ENCODE data around the gene KCNN1. TPM values are rescaled to one million over a fixed set of nuclear protein-coding genes. Genes with fewer than 3 reads are reported as not detected.

KCNN1 gene
- total and polyA plus RNA-seq, 2 of the 13 experiments (the other 11 are each of a cell fraction or from before 2014, with no cell fraction given), result 0.04 TPM; not detected in 1

GRCh38 chr19:17932485-17933338, 34.2 kb upstream of the KCNN1 start, which contains the start of gene CCDC124 (continued):
- TF ChIP-seq HDAC6 (IDR thresholded peaks at IDR 0.05; ENCODE audit: low read depth, low read length) (no peak), PAXIP1 (CRISPR knock-in tag; conservative IDR thresholded peaks at IDR 0.05) (0 out of 2 replicates have a peak, but pooled peaks have one; percentile 22), GATAD2A (CRISPR knock-in tag; IDR thresholded peaks at IDR 0.05) (peak; percentile 57; the same call in 1 of the 2 replicates), IKZF4 (CRISPR knock-in tag; IDR thresholded peaks at IDR 0.05; ENCODE audit: borderline replicate concordance, low read depth, not compliant biosample characterization) (peak; percentile 27), ETS1 (CRISPR knock-in tag; IDR thresholded peaks at IDR 0.05) (no peak), ZNF234 (CRISPR knock-in tag; conservative IDR thresholded peaks at IDR 0.05) (no peak), SNAPC2 (CRISPR knock-in tag; IDR thresholded peaks at IDR 0.05) (no peak), SMAD3 (CRISPR knock-in tag; IDR thresholded peaks at IDR 0.05) (peak; percentile 74), ZNF891 (CRISPR knock-in tag; IDR thresholded peaks at IDR 0.05) (no peak), PTBP1 (IDR thresholded peaks at IDR 0.05; ENCODE audit: low read depth, low read length, poor library complexity, severe bottlenecking) (peak; percentile 77), ZBTB46 (CRISPR knock-in tag; IDR thresholded peaks at IDR 0.05; ENCODE audit: borderline replicate concordance) (no peak), RELA (CRISPR knock-in tag; IDR thresholded peaks at IDR 0.05) (peak; percentile 15; the same call in 1 of the 2 replicates), LCORL (IDR thresholded peaks at IDR 0.05) (no peak), LCORL (CRISPR knock-in tag; IDR thresholded peaks at IDR 0.05) (no peak; the same call in none of the 2 replicates), ARID2 (CRISPR knock-in tag; IDR thresholded peaks at IDR 0.05; ENCODE audit: borderline replicate concordance) (no peak), BORCS8-MEF2B (CRISPR knock-in tag; IDR thresholded peaks at IDR 0.05) (no peak), ONECUT2 (CRISPR knock-in tag; IDR thresholded peaks at IDR 0.05) (no peak), ZNF746 (CRISPR knock-in tag; IDR thresholded peaks at IDR 0.05) (peak; percentile 12; the same call in 1 of the 2 replicates), ZNF33B (CRISPR knock-in tag; IDR thresholded peaks at IDR 0.05) (peak; percentile 79; the same call in 1 of the 2 replicates), SRF (IDR thresholded peaks at IDR 0.05; ENCODE audit: low read depth, low read length) (no peak), HNRNPK (IDR thresholded peaks at IDR 0.05; ENCODE audit: low read depth, low read length, poor library complexity, severe bottlenecking) (no peak)
- TF ChIP-seq, protein P1, sequence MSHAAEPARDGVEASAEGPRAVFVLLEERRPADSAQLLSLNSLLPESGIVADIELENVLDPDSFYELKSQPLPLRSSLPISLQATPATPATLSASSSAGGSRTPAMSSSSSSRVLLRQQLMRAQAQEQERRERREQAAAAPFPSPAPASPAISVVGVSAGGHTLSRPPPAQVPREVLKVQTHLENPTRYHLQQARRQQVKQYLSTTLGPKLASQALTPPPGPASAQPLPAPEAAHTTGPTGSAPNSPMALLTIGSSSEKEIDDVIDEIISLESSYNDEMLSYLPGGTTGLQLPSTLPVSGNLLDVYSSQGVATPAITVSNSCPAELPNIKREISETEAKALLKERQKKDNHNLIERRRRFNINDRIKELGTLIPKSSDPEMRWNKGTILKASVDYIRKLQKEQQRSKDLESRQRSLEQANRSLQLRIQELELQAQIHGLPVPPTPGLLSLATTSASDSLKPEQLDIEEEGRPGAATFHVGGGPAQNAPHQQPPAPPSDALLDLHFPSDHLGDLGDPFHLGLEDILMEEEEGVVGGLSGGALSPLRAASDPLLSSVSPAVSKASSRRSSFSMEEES (CRISPR knock-in tag; IDR thresholded peaks at IDR 0.05), result peak; percentile 48; the same call in 1 of the 2 replicates
